ENCODE measurements around the gene LACRT. TPM values are rescaled to one million over a fixed set of nuclear protein-coding genes. Genes with fewer than 3 reads are reported as not detected.
A peak's percentile ranks its signal among the peaks of the same experiment; 100 is the strongest.

Gene LACRT
- total and polyA plus RNA-seq, 9 of the 15 experiments (the other 6 are each of a cell fraction or from before 2014, with no cell fraction given): not detected

DNA sequence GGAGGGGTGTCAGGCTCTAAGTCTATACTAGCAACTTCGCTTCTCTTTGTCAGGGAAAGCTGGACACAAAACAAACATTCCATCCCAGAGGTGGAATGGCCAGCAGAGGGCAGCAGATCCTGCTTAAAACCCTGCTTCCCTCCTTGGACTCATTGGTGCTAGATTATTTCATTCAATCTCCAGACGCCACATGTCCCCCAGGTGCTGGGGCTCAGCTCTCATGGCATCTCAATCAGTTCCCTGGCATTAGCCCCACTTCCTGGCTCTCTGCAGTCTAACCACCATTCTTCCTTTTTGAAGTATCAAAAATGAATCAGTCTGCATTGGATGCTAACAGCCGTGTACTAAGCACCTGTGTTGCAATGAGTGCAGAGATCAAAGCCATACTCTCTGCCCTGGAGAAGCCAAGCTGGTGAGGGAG lies 38.2 kb downstream of the LACRT start:
- Histone ChIP-seq H3K9me3 (replicated peaks; ENCODE audit: control insufficient read depth, insufficient read depth, low read depth, low read length) (no peaks in the 10 kb centered on the region), H3K79me2 (ENCODE audit: control insufficient read depth, insufficient read depth, low read length) (no peaks in the 10 kb centered on the region), H3K4me2 (ENCODE audit: insufficient read depth, low read length) (no peak overlapping the region), H3K9ac (ENCODE audit: insufficient read depth in 1 of 2, low read depth in 2 of 2, low read length in 2 of 2) (no peak overlapping the region), H3K27ac (ENCODE audit: extremely low read depth, low read depth, low read length) (no peak overlapping the region), H3K4me1 (replicated peaks in 1 of 2; ENCODE audit: control insufficient read depth in 2 of 2, insufficient read depth in 2 of 2, low read length in 2 of 2) (no peaks in the 10 kb centered on the region; a peak in 2 of 5 replicates), H3K9me1 (ENCODE audit: control insufficient read depth, insufficient read depth, low read length) (no peaks in the 10 kb centered on the region), H3K27me3 (ENCODE audit: control insufficient read depth in 2 of 2, insufficient read depth in 2 of 2, low read length in 2 of 2) (peaks cover 5 to 31% of the 10 kb centered on the region in 2 experiments; a peak in 4 of 5 replicates), H2AFZ (ENCODE audit: low read depth, low read length) (no peak overlapping the region), H4K20me1 (replicated peaks; ENCODE audit: control insufficient read depth, insufficient read depth, low read length) (peaks cover 3% of the 10 kb centered on the region; the same call in 1 of the 2 replicates), H3K36me3 (ENCODE audit: control insufficient read depth, insufficient read depth, low read length) (no peaks in the 10 kb centered on the region), H3K4me3 (no peak overlapping the region)
- DNase-seq (ENCODE audit: extremely low read depth in 1 of 4, low spot score in 3 of 4) (peak; percentile 59 to 76 (median 72)), FAIRE-seq (peak; percentile 91), ATAC-seq (peak; percentile 89)
- BruUV-seq (replicated peaks): no TSS peak
- TF ChIP-seq, protein P1, sequence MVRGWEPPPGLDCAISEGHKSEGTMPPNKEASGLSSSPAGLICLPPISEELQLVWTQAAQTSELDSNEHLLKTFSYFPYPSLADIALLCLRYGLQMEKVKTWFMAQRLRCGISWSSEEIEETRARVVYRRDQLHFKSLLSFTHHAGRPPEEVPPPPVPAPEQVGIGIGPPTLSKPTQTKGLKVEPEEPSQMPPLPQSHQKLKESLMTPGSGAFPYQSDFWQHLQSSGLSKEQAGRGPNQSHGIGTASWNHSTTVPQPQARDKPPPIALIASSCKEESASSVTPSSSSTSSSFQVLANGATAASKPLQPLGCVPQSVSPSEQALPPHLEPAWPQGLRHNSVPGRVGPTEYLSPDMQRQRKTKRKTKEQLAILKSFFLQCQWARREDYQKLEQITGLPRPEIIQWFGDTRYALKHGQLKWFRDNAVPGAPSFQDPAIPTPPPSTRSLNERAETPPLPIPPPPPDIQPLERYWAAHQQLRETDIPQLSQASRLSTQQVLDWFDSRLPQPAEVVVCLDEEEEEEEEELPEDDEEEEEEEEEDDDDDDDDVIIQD (CRISPR knock-in tag; IDR thresholded peaks at IDR 0.05): no peak
- TF ChIP-seq RAD21 (CRISPR knock-in tag; conservative IDR thresholded peaks at IDR 0.05 in 1 of 2, IDR thresholded peaks at IDR 0.05 in 1 of 2) (peak; percentile 49 to 55), KLF16 (IDR thresholded peaks at IDR 0.05) (0 out of 2 replicates have a peak, but pooled peaks have one; percentile 43), SMC3 (conservative IDR thresholded peaks at IDR 0.05; ENCODE audit: insufficient read depth, low read depth, low read length) (0 out of 2 replicates have a peak, but pooled peaks have one; percentile 11)
- TF ChIP-seq, protein P2, sequence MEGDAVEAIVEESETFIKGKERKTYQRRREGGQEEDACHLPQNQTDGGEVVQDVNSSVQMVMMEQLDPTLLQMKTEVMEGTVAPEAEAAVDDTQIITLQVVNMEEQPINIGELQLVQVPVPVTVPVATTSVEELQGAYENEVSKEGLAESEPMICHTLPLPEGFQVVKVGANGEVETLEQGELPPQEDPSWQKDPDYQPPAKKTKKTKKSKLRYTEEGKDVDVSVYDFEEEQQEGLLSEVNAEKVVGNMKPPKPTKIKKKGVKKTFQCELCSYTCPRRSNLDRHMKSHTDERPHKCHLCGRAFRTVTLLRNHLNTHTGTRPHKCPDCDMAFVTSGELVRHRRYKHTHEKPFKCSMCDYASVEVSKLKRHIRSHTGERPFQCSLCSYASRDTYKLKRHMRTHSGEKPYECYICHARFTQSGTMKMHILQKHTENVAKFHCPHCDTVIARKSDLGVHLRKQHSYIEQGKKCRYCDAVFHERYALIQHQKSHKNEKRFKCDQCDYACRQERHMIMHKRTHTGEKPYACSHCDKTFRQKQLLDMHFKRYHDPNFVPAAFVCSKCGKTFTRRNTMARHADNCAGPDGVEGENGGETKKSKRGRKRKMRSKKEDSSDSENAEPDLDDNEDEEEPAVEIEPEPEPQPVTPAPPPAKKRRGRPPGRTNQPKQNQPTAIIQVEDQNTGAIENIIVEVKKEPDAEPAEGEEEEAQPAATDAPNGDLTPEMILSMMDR (IDR thresholded peaks at IDR 0.05 in 2 of 3, conservative IDR thresholded peaks at IDR 0.05 in 1 of 3; ENCODE audit: insufficient read depth in 2 of 3, low read depth in 1 of 3, low read length in 3 of 3): peak; percentile 75 to 89 (median 86)
- ChIA-PET POLR2A (interaction anchor here (0.7 to 0.8 kb wide), 2 partner anchors 34 to 40 kb away, joined by 3 to 4 read pairs; no protein-coding TSS in a partner anchor), CTCF (ENCODE audit: low intra/inter-chr PET ratio) (interaction anchor here (1.4 kb wide), 1 partner anchor 362 kb away, joined by 4 read pairs; no protein-coding TSS in a partner anchor)
- intact Hi-C loops (cut with micrococcal nuclease) (no loop called here), in situ Hi-C loops (cut with MboI) (no loop called here)
- 2% methylated on average over 3 of the region's 3 CpGs for WGBS (ENCODE audit: insufficient coverage, low coverage, missing lambda C conversion rate)

Measured in K562 (cell line).